PFSK-1 (cell line): ENCODE results near the gene SLITRK2.

ENCODE experiments used
- FOXP2 ChIP-seq: optimal IDR thresholded peaks from 2 replicates; pipeline ENCODE3; 2011; ENCODE audit warnings: borderline replicate concordance, control low read depth, inconsistent platforms; ENCODE audit not compliant: insufficient read depth; ENCODE audit errors: extremely low read length, extremely low read depth
- POLR2AphosphoS5 ChIP-seq: IDR thresholded peaks from 2 replicates; pipeline ENCODE4 v1.6.1; 2012; ENCODE audit warnings: low read depth, mild to moderate bottlenecking, control low read depth, low read length, moderate library complexity
- REST ChIP-seq, 2 experiments: IDR thresholded peaks; 2 replicates each; pipeline versions ENCODE4 v1.6.1 to v1.8.0; 2011 to 2012; ENCODE audit warnings: low read depth in 2 of 2, low read length in 2 of 2, control low read depth in 1 of 2, inconsistent platforms in 1 of 2, mild to moderate bottlenecking in 1 of 2, moderate library complexity in 1 of 2; ENCODE audit not compliant: insufficient read depth in 1 of 2
- SIN3A ChIP-seq: IDR thresholded peaks from 2 replicates; pipeline ENCODE4 v1.6.1; 2012; ENCODE audit warnings: mild to moderate bottlenecking, low read length, moderate library complexity, borderline replicate concordance; ENCODE audit not compliant: insufficient read depth
- TAF1 ChIP-seq: IDR thresholded peaks from 2 replicates; pipeline ENCODE4 v1.6.1; 2012; ENCODE audit warnings: low read length, control low read depth, borderline replicate concordance; ENCODE audit not compliant: insufficient read depth

DNA sequence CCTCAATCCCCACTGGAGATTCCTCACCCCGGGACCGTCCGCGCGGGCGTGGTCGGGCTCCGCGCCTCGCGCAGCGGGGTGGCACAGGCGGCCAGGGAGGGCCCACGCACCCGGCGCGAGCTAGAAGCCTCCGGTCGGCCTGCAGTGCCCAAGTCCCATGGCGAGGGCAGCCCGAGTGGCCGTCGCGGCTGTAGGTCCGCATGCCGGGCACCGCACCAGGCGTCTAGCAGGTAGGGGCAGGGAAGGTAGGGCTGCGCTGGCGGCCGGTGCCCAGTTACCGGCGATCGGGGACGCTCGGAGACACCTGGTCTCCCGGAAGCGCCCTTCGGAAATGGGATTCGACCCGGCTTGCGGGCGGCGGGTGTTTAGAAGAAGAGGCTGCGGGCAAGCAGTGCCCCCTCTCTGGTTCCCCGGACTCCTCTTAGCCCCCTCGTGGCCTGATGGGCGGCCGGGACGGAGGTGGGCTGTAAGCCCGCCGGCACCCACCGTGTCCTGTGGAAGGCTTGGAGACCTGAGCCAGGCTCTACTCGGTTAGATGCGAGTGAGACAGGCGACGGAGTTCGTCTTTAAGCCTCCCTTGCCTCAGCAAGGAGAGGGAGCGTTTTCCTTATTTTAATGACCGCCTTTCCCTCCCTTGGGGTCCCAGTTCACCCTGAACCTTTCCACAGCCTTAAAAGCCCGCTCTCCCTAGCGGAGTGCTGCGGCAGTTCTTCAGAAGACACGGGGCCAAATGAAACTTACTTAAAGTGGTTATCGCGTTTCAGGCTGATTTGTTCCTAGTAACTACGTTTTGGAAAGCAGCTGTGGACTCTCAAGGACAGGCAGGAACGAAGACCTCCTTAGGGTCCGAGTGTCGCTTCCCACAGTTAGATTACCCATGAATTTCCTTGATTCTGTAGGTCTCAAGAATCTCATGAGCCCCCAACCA lies 821 bp downstream of the SLITRK2 start:
- TF ChIP-seq TAF1 (no peak), POLR2AphosphoS5 (no peak), REST (IDR thresholded peaks at IDR 0.05; ENCODE audit: insufficient read depth in 1 of 2, low read depth in 2 of 2, low read length in 2 of 2) (no peak), FOXP2 (no peak), SIN3A (no peak)
